Measurements from ENCODE around the gene PLCB2.

The PLCB2 gene

GRCh38 chr15:40249477-40250303, 58.0 kb downstream of the PLCB2 start:
- TF ChIP-seq TAF1 (IDR thresholded peaks at IDR 0.05; ENCODE audit: borderline replicate concordance, insufficient read depth, low read length): no peak
- no peak for TF ChIP-seq REST (IDR thresholded peaks at IDR 0.05; ENCODE audit: insufficient read depth in 1 of 2, low read depth in 2 of 2, low read length in 2 of 2)
- 0 out of 2 replicates have a peak, but pooled peaks have one; percentile 28 for TF ChIP-seq SIN3A (IDR thresholded peaks at IDR 0.05; ENCODE audit: borderline replicate concordance, insufficient read depth, low read length)

GRCh38 chr15:40248006-40248783, 59.5 kb downstream of the PLCB2 start:
- TF ChIP-seq FOXP2 (optimal IDR thresholded peaks at IDR 0.05; ENCODE audit: borderline replicate concordance, extremely low read depth, extremely low read length, insufficient read depth) (no peak), TAF1 (IDR thresholded peaks at IDR 0.05; ENCODE audit: borderline replicate concordance, insufficient read depth, low read length) (no peak), SIN3A (IDR thresholded peaks at IDR 0.05; ENCODE audit: borderline replicate concordance, insufficient read depth, low read length) (no peak), REST (IDR thresholded peaks at IDR 0.05; ENCODE audit: insufficient read depth in 1 of 2, low read depth in 2 of 2, low read length in 2 of 2) (no peak), POLR2AphosphoS5 (IDR thresholded peaks at IDR 0.05; ENCODE audit: low read depth, low read length) (no peak)

GRCh38 chr15:40247406-40247971, 60.2 kb downstream of the PLCB2 start:
- no peak for TF ChIP-seq REST (IDR thresholded peaks at IDR 0.05; ENCODE audit: insufficient read depth in 1 of 2, low read depth in 2 of 2, low read length in 2 of 2)
- TF ChIP-seq TAF1 (IDR thresholded peaks at IDR 0.05; ENCODE audit: borderline replicate concordance, insufficient read depth, low read length): no peak
- TF ChIP-seq POLR2AphosphoS5 (IDR thresholded peaks at IDR 0.05; ENCODE audit: low read depth, low read length): no peak
- TF ChIP-seq FOXP2 (optimal IDR thresholded peaks at IDR 0.05; ENCODE audit: borderline replicate concordance, extremely low read depth, extremely low read length, insufficient read depth): no peak

GRCh38 chr15:40246496-40247280, 61.0 kb downstream of the PLCB2 start:
- no peak for TF ChIP-seq TAF1 (IDR thresholded peaks at IDR 0.05; ENCODE audit: borderline replicate concordance, insufficient read depth, low read length)
- TF ChIP-seq REST (IDR thresholded peaks at IDR 0.05; ENCODE audit: insufficient read depth in 1 of 2, low read depth in 2 of 2, low read length in 2 of 2): no peak
- TF ChIP-seq SIN3A (IDR thresholded peaks at IDR 0.05; ENCODE audit: borderline replicate concordance, insufficient read depth, low read length): no peak
- no peak for TF ChIP-seq FOXP2 (optimal IDR thresholded peaks at IDR 0.05; ENCODE audit: borderline replicate concordance, extremely low read depth, extremely low read length, insufficient read depth)
- no peak for TF ChIP-seq POLR2AphosphoS5 (IDR thresholded peaks at IDR 0.05; ENCODE audit: low read depth, low read length)
